NB4 (cell line): ENCODE measurements around the gene LDB3.

Source experiments
- MYC ChIP-seq: IDR thresholded peaks from 2 replicates; pipeline ENCODE4 v1.6.1; 2011; ENCODE audit warnings: low read depth, low read length
- POLR2A ChIP-seq: IDR thresholded peaks from 2 replicates; pipeline ENCODE4 v1.6.1; 2011; ENCODE audit warnings: mild to moderate bottlenecking; ENCODE audit not compliant: insufficient read length; ENCODE audit errors: extremely low read depth
- TF ChIP-seq, protein P1 (sequence below): IDR thresholded peaks from one replicate; pipeline ENCODE4 v1.5.1; 2012; ENCODE audit warnings: low read depth, low read length
- TF ChIP-seq, protein P2 (sequence below): IDR thresholded peaks from 2 replicates; pipeline ENCODE4 v1.6.1; 2011; ENCODE audit warnings: low read depth, low read length

DNA sequence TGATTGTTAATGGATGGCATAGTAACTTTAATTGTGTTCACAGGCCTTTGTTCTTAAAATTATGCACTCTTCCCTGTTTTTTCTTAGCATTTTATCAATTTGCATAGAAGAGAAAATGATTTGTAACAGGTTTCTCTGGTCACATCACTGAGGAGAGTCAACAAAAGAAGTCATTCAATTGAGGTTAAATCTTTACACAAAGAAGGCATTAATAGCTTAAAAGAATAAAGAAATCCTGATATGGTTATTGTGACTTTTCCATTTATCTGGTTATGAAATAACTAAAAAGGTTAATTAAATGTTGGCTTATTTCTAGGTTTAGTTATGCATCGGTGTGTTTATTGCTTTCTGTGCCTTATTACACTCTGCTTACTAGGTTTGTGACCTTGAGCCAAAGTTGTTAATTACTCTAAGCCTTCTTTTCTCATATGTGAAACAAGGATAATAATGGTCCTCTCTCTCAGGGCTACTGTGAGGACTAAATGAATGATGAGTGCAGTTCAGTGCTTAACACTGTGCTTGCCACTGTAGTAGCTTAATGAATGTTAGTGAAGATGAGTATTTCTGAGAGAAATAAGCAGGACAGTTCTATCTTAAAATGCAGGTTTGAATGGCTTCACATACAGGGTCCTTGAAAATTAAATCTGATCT is 100.2 kb downstream of the LDB3 start:
- TF ChIP-seq, protein P1, sequence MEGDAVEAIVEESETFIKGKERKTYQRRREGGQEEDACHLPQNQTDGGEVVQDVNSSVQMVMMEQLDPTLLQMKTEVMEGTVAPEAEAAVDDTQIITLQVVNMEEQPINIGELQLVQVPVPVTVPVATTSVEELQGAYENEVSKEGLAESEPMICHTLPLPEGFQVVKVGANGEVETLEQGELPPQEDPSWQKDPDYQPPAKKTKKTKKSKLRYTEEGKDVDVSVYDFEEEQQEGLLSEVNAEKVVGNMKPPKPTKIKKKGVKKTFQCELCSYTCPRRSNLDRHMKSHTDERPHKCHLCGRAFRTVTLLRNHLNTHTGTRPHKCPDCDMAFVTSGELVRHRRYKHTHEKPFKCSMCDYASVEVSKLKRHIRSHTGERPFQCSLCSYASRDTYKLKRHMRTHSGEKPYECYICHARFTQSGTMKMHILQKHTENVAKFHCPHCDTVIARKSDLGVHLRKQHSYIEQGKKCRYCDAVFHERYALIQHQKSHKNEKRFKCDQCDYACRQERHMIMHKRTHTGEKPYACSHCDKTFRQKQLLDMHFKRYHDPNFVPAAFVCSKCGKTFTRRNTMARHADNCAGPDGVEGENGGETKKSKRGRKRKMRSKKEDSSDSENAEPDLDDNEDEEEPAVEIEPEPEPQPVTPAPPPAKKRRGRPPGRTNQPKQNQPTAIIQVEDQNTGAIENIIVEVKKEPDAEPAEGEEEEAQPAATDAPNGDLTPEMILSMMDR = no peak
- no peak for TF ChIP-seq POLR2A
- TF ChIP-seq, protein P2, sequence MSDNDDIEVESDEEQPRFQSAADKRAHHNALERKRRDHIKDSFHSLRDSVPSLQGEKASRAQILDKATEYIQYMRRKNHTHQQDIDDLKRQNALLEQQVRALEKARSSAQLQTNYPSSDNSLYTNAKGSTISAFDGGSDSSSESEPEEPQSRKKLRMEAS = no peak
- TF ChIP-seq MYC = no peak
